HUES64 (cell line): Measurements from ENCODE around the gene CCDC61.

Source experiments
- H3K27ac ChIP-seq: 2 replicates; pipeline ENCODE4 v1.7.0; 2013; ENCODE audit warnings: low read depth, low read length, inconsistent platforms
- H3K27me3 ChIP-seq: 2 replicates; pipeline ENCODE4 v1.6.1; 2013; ENCODE audit warnings: mild to moderate bottlenecking, low read length; ENCODE audit not compliant: insufficient read depth
- H3K36me3 ChIP-seq: 2 replicates; pipeline ENCODE4 v1.6.1; 2013; ENCODE audit warnings: mild to moderate bottlenecking, low read length; ENCODE audit not compliant: insufficient read depth
- H3K4me1 ChIP-seq: 2 replicates; pipeline ENCODE4 v1.6.1; 2013; ENCODE audit warnings: mild to moderate bottlenecking, low read length, moderate library complexity; ENCODE audit not compliant: insufficient read depth
- H3K4me3 ChIP-seq: 2 replicates; pipeline ENCODE4 v1.5.1; 2013; ENCODE audit warnings: mild to moderate bottlenecking, low read length, moderate library complexity
- H3K9ac ChIP-seq: 2 replicates; pipeline ENCODE4 v1.6.1; 2013; ENCODE audit warnings: mild to moderate bottlenecking, low read depth, low read length
- H3K9me3 ChIP-seq: 2 replicates; pipeline ENCODE4 v1.6.1; 2013; ENCODE audit warnings: low read depth, low read length; ENCODE audit not compliant: insufficient read depth
- WGBS: fragments of 150-250, 120-280 bp; methylation state at CpG from one replicate; pipeline ENCODE4 v1.1.7; 2013; ENCODE audit warnings: missing lambda C conversion rate; 5-methylcytosine and 5-hydroxymethylcytosine counted together

CCDC61 gene

DNA sequence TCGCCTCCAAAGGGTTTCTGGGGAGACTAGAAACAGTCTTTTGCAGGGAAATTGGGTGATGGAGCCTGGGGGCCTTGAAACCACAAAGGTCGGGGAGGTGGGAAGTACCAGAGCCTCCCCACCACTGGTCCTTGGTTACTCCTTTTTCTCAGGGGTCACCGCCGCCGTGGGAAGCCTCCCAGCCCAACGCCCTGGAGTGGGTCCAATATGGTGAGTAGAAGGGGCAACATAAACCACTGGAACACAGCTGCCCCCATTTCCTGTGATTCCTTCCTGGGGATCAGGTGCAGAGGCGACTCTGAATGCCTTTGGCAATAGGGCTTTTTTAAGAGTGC is 21.8 kb downstream of the CCDC61 start:
- no peaks in the 10 kb centered on the region for H3K9me3 ChIP-seq
- 69% methylated on average over 7 of the region's 7 CpGs for WGBS

GRCh38 chr19:46017874-46018675 is 22.8 kb downstream of the CCDC61 start:
- H3K4me3 ChIP-seq: no peak overlapping the region
- no peak overlapping the region for H3K27ac ChIP-seq
- H3K36me3 ChIP-seq: no peaks in the 10 kb centered on the region
- H3K4me1 ChIP-seq: peaks cover 10% of the 10 kb centered on the region
- no peaks in the 10 kb centered on the region for H3K9me3 ChIP-seq
- 94% methylated on average over 13 of the region's 15 CpGs for WGBS
- peaks cover 30% of the 10 kb centered on the region for H3K27me3 ChIP-seq
- no peak overlapping the region for H3K9ac ChIP-seq

More for the DNA sequence above, 21.8 kb downstream of the CCDC61 start:
- H3K4me3 ChIP-seq: no peak overlapping the region
- H3K9ac ChIP-seq: no peak overlapping the region
- H3K27me3 ChIP-seq: peaks cover 30% of the 10 kb centered on the region
- H3K27ac ChIP-seq: no peak overlapping the region
- H3K4me1 ChIP-seq: peaks cover 8% of the 10 kb centered on the region
- H3K36me3 ChIP-seq: no peaks in the 10 kb centered on the region

DNA sequence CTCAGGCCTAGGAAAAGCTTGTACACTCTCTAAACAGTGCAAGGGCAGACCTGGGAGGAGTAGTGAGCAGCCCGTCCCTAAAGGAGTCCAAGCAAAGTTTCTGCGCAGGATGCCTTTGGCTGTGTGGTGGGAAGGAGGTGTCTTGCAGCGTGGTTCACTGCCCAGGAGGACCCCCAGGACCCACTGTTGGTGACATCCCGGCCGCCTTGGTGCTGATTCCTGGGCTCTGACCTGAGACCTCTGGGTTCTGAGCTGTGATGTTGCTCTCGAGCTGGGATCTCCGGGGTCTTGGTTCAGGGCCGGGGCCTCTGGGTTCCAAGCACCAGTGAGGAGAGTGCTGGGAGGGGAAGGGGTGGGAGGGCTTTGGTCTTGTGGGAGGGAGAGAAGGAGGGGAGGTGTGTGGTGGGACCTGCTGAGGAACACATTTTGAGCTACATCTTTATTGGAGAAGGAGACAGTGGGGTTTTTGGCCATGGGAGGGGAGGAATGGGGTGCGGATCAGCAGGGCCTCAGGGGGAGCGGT is 23.5 kb downstream of the CCDC61 start:
- Histone ChIP-seq H3K36me3 (no peaks in the 10 kb centered on the region), H3K9ac (no peak overlapping the region), H3K9me3 (no peaks in the 10 kb centered on the region), H3K4me3 (no peak overlapping the region), H3K4me1 (peaks cover 10% of the 10 kb centered on the region), H3K27ac (no peak overlapping the region), H3K27me3 (peaks cover 28% of the 10 kb centered on the region)
- 95% methylated on average over 10 of the region's 10 CpGs for WGBS

DNA sequence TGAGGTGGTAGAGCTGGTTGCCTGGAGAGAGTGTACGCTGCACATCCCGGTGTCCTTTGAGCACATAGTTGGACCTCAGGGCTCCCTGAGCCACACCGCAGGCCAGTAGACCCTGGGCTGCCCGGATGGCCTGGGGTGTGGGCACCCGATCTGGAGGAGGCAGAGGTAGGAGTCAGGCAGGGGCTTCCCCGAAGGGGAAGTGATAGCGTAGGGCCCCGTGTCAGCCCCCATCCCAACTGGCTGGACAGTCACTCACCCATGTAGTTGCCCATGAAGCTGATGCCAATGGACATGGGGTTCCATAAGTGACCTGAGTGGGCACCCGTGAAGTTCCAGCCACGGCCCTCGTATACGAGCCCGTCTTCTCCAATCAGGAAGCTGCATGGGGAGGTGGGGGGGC is 24.0 kb downstream of the CCDC61 start:
- no peak overlapping the region for H3K27ac ChIP-seq
- H3K4me1 ChIP-seq: peaks cover 9% of the 10 kb centered on the region
- H3K4me3 ChIP-seq: no peak overlapping the region
- no peaks in the 10 kb centered on the region for H3K9me3 ChIP-seq
- no peak overlapping the region for H3K9ac ChIP-seq
- 93% methylated on average over 13 of the region's 13 CpGs for WGBS
- H3K27me3 ChIP-seq: peaks cover 23% of the 10 kb centered on the region
- H3K36me3 ChIP-seq: no peaks in the 10 kb centered on the region

- no peak overlapping the region for H3K4me3 ChIP-seq
- peaks cover 9% of the 10 kb centered on the region for H3K27me3 ChIP-seq
- 95% methylated on average over 7 of the region's 7 CpGs for WGBS
- H3K27ac ChIP-seq: no peak overlapping the region
- H3K9ac ChIP-seq: no peak overlapping the region
- no peaks in the 10 kb centered on the region for H3K36me3 ChIP-seq
- H3K4me1 ChIP-seq: peaks cover 4% of the 10 kb centered on the region
- H3K9me3 ChIP-seq: no peaks in the 10 kb centered on the region
Observed at GRCh38 chr19:46020819-46021125, 25.5 kb downstream of the CCDC61 start.

- H3K4me1 ChIP-seq: peaks cover 4% of the 10 kb centered on the region; the same call in 1 of the 2 replicates
Observed at GRCh38 chr19:46021531-46022041, 26.3 kb downstream of the CCDC61 start.

GRCh38 chr19:46022061-46022430 is 26.8 kb downstream of the CCDC61 start:
- Histone ChIP-seq H3K9ac (no peak overlapping the region), H3K27ac (no peak overlapping the region), H3K4me1 (peaks cover 4% of the 10 kb centered on the region; the same call in 1 of the 2 replicates), H3K9me3 (no peaks in the 10 kb centered on the region), H3K4me3 (no peak overlapping the region), H3K27me3 (no peaks in the 10 kb centered on the region), H3K36me3 (no peaks in the 10 kb centered on the region)
- WGBS: 86% methylated on average over 12 of the region's 12 CpGs

More at GRCh38 chr19:46021531-46022041, 26.3 kb downstream of the CCDC61 start:
- no peaks in the 10 kb centered on the region for H3K36me3 ChIP-seq
- H3K4me3 ChIP-seq: no peak overlapping the region
- no peaks in the 10 kb centered on the region for H3K9me3 ChIP-seq
- 84% methylated on average over 11 of the region's 11 CpGs for WGBS
- no peak overlapping the region for H3K9ac ChIP-seq
- no peak overlapping the region for H3K27ac ChIP-seq
- H3K27me3 ChIP-seq: peaks cover under 1% of the 10 kb centered on the region

GRCh38 chr19:46022431-46023310 is 27.4 kb downstream of the CCDC61 start, which contains the start of gene PGLYRP1:
TSS of gene PGLYRP1 (minus strand) at chr19:46023053. CDS start at chr19:46023021, 32 bp downstream.
- H3K36me3 ChIP-seq: no peaks in the 10 kb centered on the region
- WGBS: 84% methylated on average over 47 of the region's 47 CpGs
- no peak within 1 kb of the TSS for H3K9ac ChIP-seq
- H3K4me1 ChIP-seq: peaks cover 4% of the 10 kb centered on the region; the same call in 1 of the 2 replicates
- H3K27ac ChIP-seq: no peak within 1 kb of the TSS
- H3K4me3 ChIP-seq: no peak within 1 kb of the TSS
- no peaks in the 10 kb centered on the region for H3K27me3 ChIP-seq
- H3K9me3 ChIP-seq: no peaks in the 10 kb centered on the region

GRCh38 chr19:46023311-46023779 is 28.1 kb downstream of the CCDC61 start:
- Histone ChIP-seq H3K36me3 (no peaks in the 10 kb centered on the region), H3K27ac (no peak overlapping the region), H3K9me3 (no peaks in the 10 kb centered on the region), H3K9ac (no peak overlapping the region), H3K4me3 (no peak overlapping the region), H3K4me1 (peaks cover 4% of the 10 kb centered on the region; the same call in 1 of the 2 replicates), H3K27me3 (no peaks in the 10 kb centered on the region)
- 95% methylated on average over 11 of the region's 11 CpGs for WGBS

- Histone ChIP-seq H3K9ac (no peak overlapping the region), H3K9me3 (no peaks in the 10 kb centered on the region), H3K27me3 (no peaks in the 10 kb centered on the region), H3K4me1 (peaks cover 4% of the 10 kb centered on the region; the same call in 1 of the 2 replicates), H3K36me3 (no peaks in the 10 kb centered on the region), H3K4me3 (no peak overlapping the region), H3K27ac (no peak overlapping the region)
- WGBS: 97% methylated on average over 3 of the region's 3 CpGs
Observed at GRCh38 chr19:46025835-46026234, 30.6 kb downstream of the CCDC61 start.
